Skeletal muscle cell (primary cell): ENCODE results near the gene EGFL6.
"Not testable (repeated sequence)": the region's sequence is repeated elsewhere in the genome, so short reads cannot be mapped to it uniquely, and the experiment has no call there.

Source experiments
- DNase-seq: peaks from one replicate; pipeline ENCODE4 v3.0.0-alpha.2; 2010; ENCODE audit warnings: low read depth
- H3K4me3 ChIP-seq: 2 replicates; pipeline ENCODE4 v1.5.1; 2011; ENCODE audit warnings: low read depth, mild to moderate bottlenecking, control low read depth, low read length, moderate library complexity

The EGFL6 gene

DNA sequence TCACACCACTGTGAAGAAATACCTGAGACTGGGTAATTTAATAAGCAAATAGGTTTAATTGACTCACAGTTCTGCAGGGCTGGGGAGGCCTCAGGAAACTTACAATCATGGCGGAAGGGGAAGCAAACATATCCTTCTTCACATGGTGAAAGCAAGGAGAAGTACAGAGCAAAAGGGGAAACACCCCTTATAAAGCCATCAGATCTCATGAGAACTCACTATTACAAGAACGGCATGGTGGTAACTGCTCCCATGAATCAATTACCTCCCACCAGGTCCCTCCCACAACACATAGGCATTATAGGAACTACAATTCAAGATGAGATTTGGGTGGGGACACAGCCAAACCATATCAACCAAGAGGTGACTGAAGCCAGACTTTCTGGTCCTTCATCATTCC is 78.9 kb downstream of the EGFL6 start:
- DNase-seq: not testable (repeated sequence)

DNA sequence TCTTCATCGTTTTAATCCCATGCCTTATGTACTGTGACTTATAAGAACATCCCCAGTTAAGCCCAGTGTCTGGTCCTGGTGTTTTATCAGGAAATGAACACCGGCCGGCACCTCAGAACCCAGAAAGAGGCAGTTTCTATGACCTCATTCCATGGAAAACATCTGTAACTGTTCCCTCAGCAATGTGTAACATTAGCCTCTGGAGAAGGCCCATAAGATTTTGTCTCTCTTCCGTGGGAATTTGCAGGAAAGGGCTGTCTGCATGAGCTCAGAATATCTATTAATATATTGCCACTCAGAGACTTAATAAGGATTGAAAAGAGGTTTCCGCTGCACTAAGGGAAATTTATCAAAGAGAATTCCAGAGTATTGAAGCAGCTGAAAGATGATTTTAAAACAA is 80.4 kb downstream of the EGFL6 start:
- peak; percentile 42 for DNase-seq
- H3K4me3 ChIP-seq: no peak overlapping the region

More for the DNA sequence above, 78.9 kb downstream of the EGFL6 start:
- not testable (repeated sequence) for H3K4me3 ChIP-seq

DNA sequence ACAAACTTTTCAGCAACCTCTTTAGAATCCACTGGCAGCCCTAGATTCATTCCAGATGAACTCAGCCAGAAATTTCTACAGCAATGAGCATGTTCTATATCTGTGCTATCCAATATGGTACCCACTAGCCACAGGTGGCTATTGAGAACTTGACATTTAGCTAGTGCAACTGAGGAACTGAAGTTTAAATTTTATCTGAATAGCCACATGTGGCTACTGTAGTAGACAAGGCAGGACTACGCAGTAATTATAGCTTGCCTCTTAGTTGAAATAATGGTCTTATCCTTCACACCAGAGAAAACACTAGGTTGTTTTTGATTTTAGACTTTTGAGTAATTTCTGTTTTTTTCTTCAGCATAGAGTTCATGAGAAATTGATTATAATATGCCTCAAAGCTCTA is 80.9 kb downstream of the EGFL6 start:
- H3K4me3 ChIP-seq: no peak overlapping the region
- DNase-seq: no peak

DNA sequence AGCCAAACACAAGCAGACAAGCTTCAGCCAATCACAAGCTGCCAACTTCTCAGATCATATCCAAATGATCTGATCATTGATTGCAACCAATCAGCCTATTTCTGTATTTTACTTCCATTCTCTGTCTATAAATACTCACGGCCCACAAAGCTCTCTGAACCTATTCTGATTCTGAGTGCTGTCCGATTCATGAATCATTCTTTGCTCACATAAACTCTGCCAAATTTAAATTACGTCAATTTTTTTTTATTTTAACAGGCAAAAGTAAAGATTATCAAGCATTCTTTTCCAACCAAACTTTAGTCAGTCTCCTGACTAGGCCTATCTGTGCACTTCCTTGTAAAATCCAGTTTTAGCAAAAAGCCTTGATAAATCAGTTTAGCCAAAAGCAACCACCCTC is 81.7 kb downstream of the EGFL6 start:
- no peak overlapping the region for H3K4me3 ChIP-seq
- no peak for DNase-seq

DNA sequence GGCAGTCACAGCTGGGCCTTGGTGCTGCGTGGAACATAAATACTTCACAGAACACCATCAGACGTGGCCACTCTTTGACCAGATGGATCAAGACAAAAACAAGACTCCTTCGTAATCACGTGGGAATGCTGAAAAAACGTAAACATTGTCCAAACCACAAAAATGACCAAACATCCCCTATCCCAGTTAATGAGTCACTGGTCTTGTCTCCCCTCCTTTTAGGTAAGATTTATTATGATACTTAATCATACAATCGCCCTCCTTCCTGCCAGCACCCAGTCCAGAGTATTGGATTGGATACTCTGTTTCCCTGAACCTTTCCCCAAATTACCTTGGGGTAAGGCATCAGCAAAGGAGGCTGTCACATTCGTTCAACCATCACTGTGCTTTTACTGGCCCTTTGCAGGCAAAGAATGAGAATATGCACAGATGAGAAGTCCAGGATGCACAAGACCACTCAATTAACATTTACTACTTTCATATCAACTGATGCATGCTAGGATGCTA is 82.9 kb downstream of the EGFL6 start:
- peak overlapping the region; percentile 49 for H3K4me3 ChIP-seq
- peak; percentile 89 for DNase-seq

DNA sequence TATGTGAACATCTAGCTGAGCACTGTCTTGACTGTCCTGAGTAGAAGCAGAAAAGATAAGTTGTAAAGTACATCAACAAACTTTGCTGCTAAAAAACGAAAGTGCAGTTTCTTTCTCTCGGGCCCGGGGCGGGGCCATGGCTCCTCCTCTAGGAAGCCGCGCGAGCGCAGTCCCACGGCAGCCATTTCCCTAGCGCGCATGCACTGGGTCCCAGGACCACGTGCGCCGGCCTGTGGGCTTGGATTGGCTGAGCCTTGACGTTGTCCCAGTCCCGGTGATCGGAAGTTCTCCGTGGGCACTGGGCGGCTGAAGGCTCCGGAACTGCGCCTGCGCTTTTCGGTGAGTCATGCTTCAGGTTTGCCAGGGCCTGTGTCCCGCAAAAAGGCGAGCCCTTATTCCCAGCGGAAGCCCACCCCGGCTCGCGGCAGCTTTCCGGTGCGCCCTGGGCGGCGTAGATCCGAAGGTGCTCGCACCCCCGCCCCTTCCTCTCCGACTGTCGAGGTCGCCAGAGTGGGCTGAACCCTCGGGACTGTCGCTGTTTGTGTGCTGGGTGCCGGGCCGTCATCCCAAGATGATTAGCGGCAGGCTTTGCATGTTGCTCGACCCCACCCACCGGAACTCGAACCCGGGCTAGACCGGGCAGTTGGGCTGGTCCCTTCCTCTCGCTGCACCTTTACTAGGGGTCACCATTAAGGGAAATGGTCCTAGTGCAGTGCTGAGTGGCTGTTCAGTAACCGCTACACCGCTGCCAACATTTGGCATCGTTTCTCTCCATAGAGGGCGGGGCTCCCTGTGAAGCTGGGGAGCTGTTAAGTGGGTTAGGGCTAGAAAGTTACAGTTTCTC is 83.7 kb downstream of the EGFL6 start, which contains the start of gene TCEANC:
TCEANC (plus strand) TSS at position 292 of the 844 bp plus-strand sequence. CDS start 9,368 bp downstream, outside the sequence.
- peak; percentile 92 for DNase-seq
- H3K4me3 ChIP-seq: peak within 1 kb of the TSS; percentile 60

DNA sequence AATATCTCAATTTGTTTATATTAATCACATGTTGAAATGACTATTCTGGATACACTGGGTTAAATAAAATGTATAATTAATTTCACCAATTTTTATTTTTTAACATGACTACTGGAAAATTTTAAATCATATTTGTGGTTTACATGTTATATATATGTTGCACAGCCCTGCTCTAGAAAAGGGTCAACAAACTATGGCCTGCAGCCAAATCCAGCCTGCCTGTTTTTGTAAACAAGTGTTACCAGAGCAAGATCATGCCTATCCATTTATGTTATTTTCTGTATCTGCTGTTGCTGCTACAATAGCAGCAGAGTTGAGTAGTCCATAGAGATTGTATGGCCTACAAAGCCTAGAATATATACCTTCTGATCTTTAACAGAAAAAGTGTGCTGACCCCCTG is 84.7 kb downstream of the EGFL6 start:
- no peak overlapping the region for H3K4me3 ChIP-seq
- DNase-seq: no peak

DNA sequence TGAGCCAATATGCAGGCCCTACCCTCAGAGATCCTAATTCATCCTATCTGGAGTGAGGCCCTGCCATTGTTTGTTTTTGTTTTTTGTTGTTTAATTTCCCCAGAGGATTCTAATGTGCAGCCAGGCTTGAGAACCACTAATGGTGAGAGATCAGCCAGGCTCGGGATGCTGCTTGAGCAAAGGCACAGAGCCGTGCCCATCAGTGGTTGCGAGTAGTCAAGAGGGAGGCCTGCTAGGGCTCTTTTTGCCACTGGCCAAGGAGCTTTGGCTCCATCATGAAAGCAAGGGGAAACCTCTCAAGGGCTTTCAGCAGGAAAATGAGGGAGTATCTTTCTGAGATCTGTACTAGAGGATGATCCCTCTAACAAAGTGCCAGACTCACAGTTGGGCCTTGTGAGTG is 86.3 kb downstream of the EGFL6 start:
- no peak for DNase-seq
- no peak overlapping the region for H3K4me3 ChIP-seq

DNA sequence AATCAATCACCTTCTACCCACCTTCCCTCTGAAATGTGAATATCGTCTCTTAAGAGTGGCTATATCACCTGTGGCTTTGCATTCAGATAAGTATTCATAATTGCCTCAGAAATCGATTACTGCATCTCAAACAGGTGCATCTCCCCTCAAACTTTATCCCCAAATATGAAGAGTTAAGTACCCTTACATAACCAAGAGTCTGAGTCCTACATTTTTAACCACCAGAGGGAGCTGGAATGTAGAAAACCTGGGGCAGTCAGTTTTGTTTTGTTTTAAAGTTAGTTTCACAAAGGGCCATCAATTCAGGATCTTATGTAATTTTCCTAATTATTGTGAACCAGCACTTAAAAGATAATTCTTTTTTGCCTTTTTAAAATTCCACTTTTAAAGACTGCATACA is 89.2 kb downstream of the EGFL6 start:
- H3K4me3 ChIP-seq: no peak overlapping the region
- DNase-seq: no peak

DNA sequence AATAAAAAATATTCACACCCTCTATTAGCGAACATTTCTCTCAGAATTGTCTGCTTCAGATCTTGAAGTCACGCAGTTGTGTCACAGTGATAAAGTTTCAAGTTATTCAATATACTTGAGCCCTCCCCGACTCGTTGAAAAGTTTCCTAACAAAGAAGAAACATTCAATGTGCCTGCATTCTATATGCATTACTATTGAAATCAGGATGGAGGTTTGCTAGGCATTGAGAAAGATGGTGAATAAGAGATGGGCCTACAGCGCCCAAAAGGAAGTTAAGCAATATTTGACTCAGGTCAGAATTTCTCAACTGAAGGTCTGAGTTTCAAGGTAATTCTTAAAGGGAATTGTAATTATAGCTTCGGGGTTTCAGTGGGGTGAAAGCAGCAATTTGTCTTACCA is 89.7 kb downstream of the EGFL6 start:
- DNase-seq: peak; percentile 45
- H3K4me3 ChIP-seq: no peak overlapping the region

DNA sequence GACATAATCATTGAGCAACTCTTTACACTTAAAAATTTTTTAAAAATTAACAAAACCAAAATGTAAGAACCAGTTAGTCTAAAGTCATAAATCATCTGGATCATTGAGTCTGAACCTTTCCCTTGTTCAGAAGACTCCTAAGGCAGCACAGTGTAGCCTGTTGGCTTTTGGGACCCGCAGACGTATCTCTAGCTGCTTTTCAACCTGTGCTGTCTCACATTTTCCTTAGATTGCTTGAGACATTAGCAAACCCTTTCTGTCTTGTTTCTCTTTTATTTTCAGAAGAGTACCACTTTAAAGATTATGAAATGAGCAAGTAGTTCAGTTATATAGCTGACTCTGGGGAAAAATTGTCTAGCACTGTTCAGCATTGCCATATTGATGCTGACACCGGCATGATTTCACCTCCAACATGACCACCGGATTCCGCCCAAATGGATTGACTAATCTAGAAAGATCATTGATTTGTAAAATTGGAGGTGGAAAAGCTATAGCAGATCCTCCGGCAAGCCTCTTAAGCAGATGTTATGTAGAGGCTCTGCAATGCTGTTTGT is 92.4 kb downstream of the EGFL6 start:
- no peak overlapping the region for H3K4me3 ChIP-seq
- no peak for DNase-seq

DNA sequence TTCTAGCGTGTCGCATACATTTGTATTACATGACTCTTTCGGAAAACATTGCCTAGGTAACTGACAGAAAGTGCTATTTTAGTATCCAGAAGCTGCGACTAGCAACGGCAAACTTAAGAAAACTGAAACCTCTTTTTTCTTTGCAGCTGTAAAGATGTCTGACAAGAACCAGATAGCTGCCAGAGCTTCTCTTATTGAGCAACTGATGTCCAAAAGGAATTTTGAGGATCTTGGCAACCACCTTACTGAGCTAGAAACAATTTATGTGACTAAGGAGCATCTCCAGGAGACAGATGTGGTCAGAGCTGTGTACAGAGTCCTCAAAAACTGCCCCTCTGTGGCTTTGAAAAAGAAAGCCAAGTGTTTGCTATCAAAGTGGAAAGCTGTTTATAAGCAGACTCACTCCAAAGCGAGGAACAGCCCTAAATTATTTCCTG is 93.0 kb downstream of the EGFL6 start:
- peak; percentile 83 for DNase-seq
- no peak overlapping the region for H3K4me3 ChIP-seq

DNA sequence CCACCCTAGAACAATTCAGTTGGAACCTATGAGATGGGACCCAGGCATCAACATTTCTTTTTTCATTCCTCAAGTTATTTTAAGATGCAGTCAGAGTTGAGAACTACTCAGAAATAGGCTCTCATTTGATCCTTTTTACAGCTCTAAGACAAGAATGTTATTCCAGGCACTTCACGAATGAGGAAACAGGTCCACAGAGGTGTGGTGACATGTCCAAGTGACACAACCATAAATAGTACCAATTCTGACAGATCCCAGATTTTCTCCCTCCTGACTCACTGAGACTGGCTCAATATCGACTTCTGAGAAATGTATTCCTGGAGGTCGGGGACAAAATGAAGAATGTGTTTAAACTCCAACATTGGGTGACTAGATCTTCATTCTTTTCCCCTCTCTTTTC is 94.6 kb downstream of the EGFL6 start:
- H3K4me3 ChIP-seq: no peak overlapping the region
- DNase-seq: no peak

DNA sequence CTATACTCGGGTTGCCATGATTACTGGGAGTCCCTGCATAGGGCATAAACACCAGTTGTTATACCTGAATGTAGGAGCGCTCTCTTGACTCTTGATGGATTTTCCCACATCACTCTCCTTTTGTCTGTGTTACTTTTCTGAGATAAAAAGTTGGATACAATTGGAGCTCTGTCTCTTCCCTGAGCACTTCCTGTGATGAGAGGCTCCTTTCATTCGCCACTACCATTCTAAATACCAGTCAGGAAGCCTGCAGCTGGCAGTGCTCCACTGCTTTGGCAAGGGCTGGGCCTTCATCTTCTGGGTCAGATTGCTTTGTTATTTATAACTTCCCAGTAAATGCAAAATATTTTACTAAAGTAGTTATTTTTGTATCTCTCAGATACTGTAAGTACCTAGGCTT is 97.4 kb downstream of the EGFL6 start:
- no peak for DNase-seq
- H3K4me3 ChIP-seq: no peak overlapping the region

DNA sequence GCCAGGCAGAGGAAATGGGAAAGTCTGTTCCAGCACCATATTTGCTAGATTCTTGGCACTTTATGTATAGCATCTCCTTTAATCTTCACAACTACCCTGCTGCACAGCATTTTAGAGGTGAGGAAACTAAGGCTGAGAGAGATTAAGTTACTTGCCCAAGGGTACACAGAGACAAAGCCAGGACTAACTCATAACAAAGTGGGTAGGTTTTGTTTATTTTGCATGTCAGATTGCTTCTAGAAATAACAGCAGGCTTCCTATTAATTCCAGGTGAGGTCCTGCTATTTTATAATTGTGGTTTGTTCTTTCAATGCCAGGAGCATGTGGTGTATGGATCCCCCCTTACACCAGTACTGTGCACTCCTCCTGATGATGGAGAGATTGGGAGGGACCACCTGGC is 98.5 kb downstream of the EGFL6 start:
- no peak for DNase-seq
- H3K4me3 ChIP-seq: no peak overlapping the region

DNA sequence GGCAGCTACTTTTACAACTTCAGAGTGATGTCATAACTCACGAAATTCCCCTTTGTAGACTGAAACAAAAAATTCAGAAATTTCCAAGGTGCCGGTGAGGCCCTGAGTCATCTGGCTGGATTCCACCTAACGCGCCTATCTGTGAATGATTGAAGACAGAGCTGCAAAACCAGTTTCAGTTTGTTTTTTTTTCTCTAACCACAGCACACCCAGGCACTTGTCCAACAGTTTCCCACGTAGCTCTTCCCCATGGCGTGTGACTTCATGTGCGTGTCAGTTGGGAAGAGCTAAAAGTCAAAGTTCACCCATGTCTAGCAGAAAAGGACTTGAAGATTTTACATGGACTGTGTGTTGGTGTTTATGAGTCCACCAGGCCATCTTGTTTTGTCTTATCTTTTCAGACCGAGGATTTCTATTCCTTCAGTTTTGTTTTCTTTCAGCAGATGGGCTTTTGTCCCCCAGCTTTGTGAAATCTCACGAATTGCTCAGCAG is 99.9 kb downstream of the EGFL6 start:
- DNase-seq: peak; percentile 93
- H3K4me3 ChIP-seq: no peak overlapping the region

DNA sequence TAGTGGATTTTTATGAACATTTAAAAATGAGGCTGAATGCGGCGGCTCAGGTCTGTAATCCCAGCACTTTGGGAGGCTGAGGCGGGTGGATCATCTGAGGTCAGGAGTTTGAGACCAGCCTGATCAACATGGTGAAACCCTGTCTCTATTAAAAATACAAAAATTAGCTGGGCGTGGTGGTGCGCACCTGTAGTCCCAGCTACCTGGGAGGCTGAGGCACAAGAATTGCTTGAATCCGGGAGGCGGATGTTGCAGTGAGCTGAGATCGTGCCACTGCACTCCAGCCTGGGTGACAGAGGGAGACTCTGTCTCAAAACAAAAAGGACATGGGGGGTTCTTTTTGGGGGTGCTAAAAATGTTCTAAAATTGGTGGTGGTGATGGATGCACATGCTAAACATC is 100.4 kb downstream of the EGFL6 start:
- not testable (repeated sequence) for H3K4me3 ChIP-seq, DNase-seq

DNA sequence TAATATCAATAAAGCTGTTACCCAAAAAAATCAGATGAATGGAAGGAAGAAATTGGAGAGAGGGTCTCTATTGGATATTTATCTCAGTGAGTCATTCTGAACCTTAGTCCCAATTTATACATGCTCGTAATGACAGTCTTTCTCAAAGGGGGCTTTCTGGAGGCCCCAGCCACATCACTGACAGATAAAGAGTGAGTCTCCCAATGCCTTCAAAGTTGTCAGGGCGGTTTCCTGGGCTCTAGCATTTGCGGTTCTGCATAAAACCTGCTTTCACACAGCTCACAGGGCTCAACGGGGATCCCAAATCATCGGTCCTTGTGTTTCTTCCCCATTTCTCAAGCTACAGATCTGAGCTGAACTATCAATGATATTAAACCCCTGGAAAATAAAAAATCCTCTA is 100.8 kb downstream of the EGFL6 start:
- no peak overlapping the region for H3K4me3 ChIP-seq
- DNase-seq: no peak

DNA sequence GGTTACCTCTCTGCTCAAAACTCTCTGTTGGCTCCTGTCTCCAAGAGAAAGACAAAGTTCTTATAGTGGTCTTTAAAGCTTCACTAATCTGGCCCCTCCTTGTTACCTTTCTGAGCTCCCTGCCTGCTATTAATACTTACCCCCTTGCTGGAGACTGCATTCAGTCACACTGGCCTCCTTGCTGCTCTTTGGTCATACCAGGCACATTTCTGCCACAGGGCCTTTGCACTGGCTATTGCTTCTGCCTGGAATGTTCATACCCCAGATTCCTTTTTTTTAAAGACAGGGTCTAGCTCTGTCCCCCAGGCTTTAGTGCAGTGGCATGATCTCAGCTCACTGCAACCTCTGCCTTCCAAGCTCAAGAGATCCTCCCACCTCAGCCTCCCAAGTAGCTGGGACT is 103.6 kb downstream of the EGFL6 start:
- DNase-seq: no peak
- no peak overlapping the region for H3K4me3 ChIP-seq

DNA sequence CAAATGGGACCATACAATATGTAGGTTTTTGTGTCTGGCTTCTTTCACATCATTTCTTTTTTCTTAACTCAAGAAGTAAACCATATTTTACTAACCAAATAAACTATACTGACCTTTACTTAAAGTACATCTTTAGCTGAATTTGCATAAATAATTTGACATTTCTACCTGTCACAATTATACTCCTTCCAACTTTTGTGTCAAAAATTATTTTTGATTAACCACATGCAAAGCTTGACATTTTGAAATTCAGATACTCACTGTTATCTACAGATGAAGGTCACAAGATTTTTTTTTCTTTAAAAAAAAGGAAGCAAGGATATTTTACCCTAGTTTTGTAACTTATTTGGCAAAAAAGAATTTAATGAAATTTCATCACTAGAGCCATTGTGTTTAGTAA is 107.5 kb downstream of the EGFL6 start:
- H3K4me3 ChIP-seq: no peak overlapping the region
- no peak for DNase-seq

DNA sequence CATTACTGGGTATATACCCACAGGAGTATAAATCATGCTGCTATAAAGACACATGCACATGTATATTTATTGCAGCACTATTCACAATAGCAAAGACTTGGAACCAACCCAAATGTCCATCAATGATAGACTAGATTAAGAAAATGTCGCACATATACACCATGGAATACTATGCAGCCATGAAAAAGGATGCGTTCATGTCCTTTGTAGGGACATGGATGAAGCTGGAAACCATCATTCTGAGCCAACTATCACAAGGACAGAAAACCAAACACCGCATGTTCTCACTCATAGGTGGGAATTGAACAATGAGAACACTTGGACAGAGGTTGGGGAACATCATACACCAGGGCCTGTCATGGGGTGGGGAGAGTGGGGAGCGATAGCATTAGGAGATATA is 110.3 kb downstream of the EGFL6 start:
- not testable (repeated sequence) for DNase-seq, H3K4me3 ChIP-seq
